Fibroblast of pulmonary artery (primary cell): ENCODE data around the gene MAGT1.
"Not testable (repeated sequence)": the region's sequence is repeated elsewhere in the genome, so short reads cannot be mapped to it uniquely, and the experiment has no call there.

Experiments
- DNase-seq: peaks from one replicate; pipeline ENCODE4 v3.0.0-alpha.2; 2010; ENCODE audit warnings: low read depth
- H3K4me3 ChIP-seq: replicated peaks from 2 replicates; pipeline ENCODE4 v1.5.1; 2011; ENCODE audit warnings: low read depth, mild to moderate bottlenecking, control low read depth, low read length, moderate library complexity
- TF ChIP-seq, protein P1 (sequence below): IDR thresholded peaks from 2 replicates; pipeline ENCODE4 v1.5.1; 2011; ENCODE audit warnings: mild to moderate bottlenecking, control low read depth, low read length, inconsistent platforms; ENCODE audit errors: missing control alignments

MAGT1 gene

DNA sequence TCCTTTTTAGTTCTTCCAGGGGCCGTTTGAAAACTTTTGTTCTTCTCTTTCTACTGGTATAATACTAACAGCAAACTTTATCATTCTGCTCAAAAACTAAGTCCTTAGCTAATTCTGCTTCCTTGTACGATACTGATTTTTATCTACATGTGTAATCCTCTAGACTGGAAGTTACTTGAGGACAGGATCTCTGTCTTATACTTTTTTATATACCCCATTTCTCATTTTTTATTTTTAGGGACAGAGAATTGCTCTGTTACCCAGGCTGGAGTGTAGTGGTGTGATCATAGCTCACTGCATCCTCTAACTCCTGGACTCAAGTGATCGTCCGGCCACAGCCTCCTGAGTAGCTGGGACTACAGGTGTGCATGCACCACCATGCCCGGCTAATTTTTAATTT is 6.3 kb upstream of the MAGT1 start:
- DNase-seq, result no peak
- no peak overlapping the region for H3K4me3 ChIP-seq
- TF ChIP-seq, protein P1, sequence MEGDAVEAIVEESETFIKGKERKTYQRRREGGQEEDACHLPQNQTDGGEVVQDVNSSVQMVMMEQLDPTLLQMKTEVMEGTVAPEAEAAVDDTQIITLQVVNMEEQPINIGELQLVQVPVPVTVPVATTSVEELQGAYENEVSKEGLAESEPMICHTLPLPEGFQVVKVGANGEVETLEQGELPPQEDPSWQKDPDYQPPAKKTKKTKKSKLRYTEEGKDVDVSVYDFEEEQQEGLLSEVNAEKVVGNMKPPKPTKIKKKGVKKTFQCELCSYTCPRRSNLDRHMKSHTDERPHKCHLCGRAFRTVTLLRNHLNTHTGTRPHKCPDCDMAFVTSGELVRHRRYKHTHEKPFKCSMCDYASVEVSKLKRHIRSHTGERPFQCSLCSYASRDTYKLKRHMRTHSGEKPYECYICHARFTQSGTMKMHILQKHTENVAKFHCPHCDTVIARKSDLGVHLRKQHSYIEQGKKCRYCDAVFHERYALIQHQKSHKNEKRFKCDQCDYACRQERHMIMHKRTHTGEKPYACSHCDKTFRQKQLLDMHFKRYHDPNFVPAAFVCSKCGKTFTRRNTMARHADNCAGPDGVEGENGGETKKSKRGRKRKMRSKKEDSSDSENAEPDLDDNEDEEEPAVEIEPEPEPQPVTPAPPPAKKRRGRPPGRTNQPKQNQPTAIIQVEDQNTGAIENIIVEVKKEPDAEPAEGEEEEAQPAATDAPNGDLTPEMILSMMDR, result no peak

DNA sequence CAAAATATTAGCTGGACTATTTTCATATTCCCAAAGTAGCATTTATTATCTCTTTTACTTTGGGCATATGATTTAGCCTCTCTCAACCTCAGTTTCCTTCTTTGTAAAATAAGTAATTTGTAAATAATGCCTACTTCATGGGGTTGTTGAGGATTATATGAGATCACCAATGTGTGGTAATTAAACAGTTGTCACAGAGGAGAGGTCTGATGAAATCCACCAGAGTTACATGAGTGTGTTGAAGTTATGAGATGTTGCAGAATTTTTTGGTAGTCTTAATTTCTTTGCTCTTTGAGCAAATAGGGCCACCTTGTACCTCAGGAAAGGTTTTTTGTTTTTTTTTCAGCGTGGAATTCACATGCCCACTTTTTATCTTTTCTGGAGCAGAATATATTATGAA is 5.5 kb upstream of the MAGT1 start:
- TF ChIP-seq, protein P1, result no peak
- peak overlapping the region; percentile 88 for H3K4me3 ChIP-seq
- DNase-seq, result peak; percentile 18

DNA sequence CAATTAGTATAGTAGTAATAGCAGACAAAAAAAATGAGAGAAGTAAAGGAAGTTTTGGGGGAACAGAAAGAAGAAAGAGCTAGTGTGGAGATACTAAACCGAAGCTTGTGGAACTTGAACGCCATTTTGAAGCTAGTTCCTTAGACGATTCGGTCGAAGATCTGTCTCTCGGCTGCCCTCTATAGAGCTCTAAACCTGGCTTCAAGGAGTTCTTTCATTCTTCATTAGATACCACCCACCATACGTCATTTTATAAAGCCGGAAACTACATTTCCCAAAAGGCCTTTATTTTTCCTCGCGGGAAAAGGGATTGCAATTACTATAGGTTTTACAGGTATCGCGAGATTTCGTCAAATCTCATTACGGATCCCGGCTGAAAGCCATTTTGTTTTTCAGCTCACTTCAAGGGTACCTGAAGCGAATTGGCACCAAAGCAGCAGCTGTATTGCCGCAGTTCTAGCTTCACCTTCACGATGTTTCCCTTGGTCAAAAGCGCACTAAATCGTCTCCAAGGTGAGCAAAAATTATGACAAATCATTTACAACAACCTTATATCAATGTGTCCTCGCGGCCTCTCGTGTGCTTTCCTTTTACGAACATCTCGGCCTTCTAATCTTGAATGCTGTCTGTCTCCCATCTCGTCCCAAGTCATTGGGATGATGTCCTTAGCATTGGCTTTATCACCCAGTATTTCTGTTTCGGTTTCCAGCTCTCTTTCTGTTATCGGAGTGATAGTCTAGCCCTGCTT is 4.0 kb upstream of the MAGT1 start, which contains the start of gene COX7B:
Gene COX7B (plus strand): TSS at position 388 of the 748 bp plus-strand sequence. CDS start 86 bp downstream, at position 474.
- H3K4me3 ChIP-seq, result peak within 1 kb of the TSS; percentile 88
- peak; percentile 98 for DNase-seq
- TF ChIP-seq, protein P1, result peak; percentile 48

DNA sequence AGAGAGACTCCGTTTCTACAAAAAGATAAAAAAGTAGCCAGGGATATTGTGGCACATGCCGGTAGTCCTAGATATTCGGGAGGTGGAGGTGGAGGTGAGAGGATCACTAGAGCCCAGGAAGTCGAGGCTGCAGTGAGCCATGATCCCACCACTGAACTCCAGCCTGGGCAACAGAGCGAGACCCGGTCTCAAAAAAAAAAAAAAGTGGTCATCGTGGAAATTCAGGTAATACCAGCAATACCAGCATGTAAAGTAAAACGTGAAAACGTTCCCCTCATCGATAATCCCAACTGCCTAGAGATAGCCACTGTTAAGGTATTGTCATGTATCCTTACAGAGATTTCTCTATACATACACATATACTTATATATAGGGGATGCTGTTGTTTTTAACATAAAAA is 1.5 kb downstream of the MAGT1 start:
- no peak for DNase-seq
- H3K4me3 ChIP-seq, result peak overlapping the region; percentile 88
- TF ChIP-seq, protein P1, result no peak

DNA sequence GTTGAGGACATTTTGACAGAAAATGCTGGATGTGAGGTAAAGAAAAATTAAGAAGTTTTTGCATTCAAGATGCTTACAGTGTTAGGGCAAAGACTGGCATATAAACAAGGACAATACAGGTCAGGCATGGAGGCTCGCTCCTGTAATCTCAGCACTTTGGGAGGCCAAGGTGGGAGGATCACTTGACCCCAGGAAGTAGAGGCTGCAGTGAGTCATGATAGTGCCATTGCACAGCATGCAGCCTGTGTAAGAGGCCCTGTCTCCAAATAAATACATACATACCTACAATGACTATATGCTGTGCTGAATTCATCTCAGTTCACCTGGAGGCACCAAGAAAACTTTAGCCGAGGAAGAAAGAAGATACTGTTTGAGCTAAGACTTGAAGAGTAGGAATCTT is 2.3 kb downstream of the MAGT1 start:
- H3K4me3 ChIP-seq, result no peak overlapping the region
- TF ChIP-seq, protein P1, result no peak
- DNase-seq, result no peak

DNA sequence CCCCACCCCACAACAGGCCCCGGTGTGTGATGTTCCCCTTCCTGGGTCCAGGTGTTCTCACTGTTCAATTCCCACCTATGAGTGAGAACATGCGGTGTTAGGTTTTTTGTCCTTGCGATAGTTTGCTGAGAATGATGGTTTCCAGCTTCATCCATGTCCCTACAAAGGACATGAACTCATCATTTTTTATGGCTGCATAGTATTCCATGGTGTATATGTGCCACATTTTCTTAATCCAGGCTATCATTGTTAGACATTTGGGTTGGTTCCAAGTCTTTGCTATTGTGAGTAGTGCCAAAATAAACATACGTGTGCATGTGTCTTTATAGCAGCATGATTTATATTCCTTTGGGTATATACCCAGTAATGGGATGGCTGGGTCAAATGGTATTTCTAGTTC is 13.8 kb downstream of the MAGT1 start:
- not testable (repeated sequence) for H3K4me3 ChIP-seq, DNase-seq

DNA sequence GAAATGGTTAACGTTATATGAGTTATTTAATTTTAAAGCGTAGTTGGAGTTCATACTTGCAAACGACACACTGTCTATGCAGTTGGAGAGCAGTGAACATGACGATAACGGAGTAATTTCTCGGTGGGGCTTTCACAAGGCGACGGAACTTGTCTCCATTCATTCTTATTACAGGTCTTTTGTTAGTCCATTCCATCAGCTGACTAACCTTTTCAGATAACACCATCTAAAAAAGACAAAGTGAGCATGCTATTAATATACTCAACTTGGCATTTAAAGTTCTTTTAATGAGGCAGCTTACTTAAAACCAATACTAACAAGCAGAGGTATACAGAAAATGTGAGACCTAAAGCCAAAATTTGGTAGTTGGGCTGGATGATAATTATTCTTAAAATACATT is 19.9 kb downstream of the MAGT1 start:
- no peak overlapping the region for H3K4me3 ChIP-seq
- DNase-seq, result no peak
- TF ChIP-seq, protein P1, result no peak

DNA sequence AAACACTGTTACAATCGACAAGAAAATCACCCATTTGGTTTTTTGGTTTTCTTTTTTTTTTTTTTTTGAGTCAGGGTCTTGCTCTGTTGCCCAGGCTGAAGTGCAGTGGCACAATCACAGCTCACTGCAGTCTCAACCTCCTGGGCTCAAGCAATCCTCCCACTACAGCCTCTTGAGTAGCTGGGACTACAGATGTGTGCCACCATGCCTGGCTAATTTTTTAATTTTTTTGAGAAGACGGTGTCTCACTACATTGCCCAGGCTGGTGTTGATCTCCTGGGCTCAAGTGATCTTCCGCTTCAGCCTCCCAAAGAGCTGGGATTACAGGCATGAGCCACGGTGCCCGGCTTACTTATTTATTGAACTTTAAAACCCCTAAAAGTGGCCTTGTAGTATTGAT is 63.7 kb downstream of the MAGT1 start:
- H3K4me3 ChIP-seq, DNase-seq: not testable (repeated sequence)

DNA sequence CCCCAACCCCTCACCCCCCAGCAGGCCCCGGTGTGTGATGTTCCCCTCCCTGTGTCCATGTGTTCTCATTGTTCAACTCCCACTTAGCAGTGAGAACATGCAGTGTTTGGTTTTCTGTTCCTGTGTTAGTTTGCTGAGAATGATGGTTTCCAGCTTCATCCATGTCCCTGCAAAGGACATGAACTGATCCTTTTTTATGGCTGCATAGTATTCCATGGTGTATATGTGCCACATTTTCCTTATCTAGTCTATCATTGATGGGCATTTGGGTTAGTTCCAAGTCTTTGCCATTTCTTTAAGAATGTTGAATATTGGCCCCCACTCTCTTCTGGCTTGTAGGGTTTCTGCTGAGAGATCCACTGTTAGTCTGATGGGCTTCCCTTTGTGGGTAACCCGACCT is 73.2 kb downstream of the MAGT1 start:
- not testable (repeated sequence) for DNase-seq, H3K4me3 ChIP-seq
